ACC112 (cell line): ENCODE results near the gene FOXG1.

Source experiments
- H2AFZ ChIP-seq: fragments of 200-600 bp; sonication (generic); one replicate; pipeline ENCODE4 v1.6.0; 2017; ENCODE audit warnings: antibody characterized with exemption, low read length; ENCODE audit not compliant: unreplicated experiment
- H3K27ac ChIP-seq: fragments of 200-600 bp; sonication (generic); 2 replicates; pipeline ENCODE4 v1.5.1; 2014; ENCODE audit warnings: low read depth, mild to moderate bottlenecking, antibody characterized with exemption, low read length, moderate library complexity
- H3K27me3 ChIP-seq: fragments of 200-600 bp; sonication (generic); 2 replicates; pipeline ENCODE4 v1.6.1; 2014; ENCODE audit warnings: mild to moderate bottlenecking, antibody characterized with exemption, low read length, moderate library complexity, mixed read lengths; ENCODE audit not compliant: insufficient read depth
- H3K36me3 ChIP-seq: fragments of 200-600 bp; sonication (generic); 2 replicates; pipeline ENCODE4 v1.6.1; 2016; ENCODE audit warnings: mild to moderate bottlenecking, antibody characterized with exemption, low read length, moderate library complexity, mixed read lengths; ENCODE audit not compliant: insufficient read depth
- H3K4me1 ChIP-seq: fragments of 200-600 bp; sonication (generic); one replicate; pipeline ENCODE4 v1.6.1; 2016; ENCODE audit warnings: low read length, mixed read lengths; ENCODE audit not compliant: insufficient read depth, unreplicated experiment, control insufficient read depth
- H3K4me3 ChIP-seq: fragments of 200-600 bp; sonication (generic); 2 replicates; pipeline ENCODE4 v1.5.1; 2014; ENCODE audit warnings: mild to moderate bottlenecking, low read depth, low read length
- H3K79me2 ChIP-seq: fragments of 200-600 bp; sonication (generic); one replicate; pipeline ENCODE4 v1.6.0; 2016; ENCODE audit warnings: low read length; ENCODE audit not compliant: control insufficient read depth, unreplicated experiment, insufficient read depth

FOXG1 gene

DNA sequence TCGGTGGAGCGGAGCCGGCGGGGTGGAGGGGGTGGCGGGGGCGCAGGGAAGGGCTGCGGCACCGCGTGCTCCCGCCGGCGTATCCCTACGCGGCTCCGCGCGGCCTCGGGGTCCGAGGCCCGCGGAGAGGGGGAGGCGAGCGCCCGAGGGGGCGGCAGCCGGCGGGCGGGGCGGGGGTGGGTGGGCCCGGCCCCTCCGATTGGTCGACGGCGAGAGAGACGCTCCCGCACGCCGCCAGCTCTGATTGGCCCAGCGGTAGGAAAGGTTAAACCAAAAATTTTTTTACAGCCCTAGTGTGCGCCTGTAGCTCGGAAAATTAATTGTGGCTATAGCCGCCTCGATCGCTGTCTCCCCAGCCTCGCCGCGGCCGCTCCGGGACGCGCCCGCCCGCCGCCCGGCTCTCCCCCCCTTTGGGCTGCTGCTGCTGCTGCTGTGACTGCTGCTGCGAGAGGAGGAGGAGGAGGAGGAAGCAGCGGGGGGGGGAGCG is at the start of gene FOXG1:
Gene FOXG1 (plus strand): TSS at position 319 of the 487 bp plus-strand sequence. CDS start 493 bp downstream, outside the sequence.
- Histone ChIP-seq H2AFZ (peak within 1 kb of the TSS; percentile 55), H3K79me2 (no peaks in the 10 kb centered on the region), H3K4me3 (peak within 1 kb of the TSS; percentile 71), H3K27ac (no peak within 1 kb of the TSS), H3K4me1 (no peaks in the 10 kb centered on the region), H3K36me3 (no peaks in the 10 kb centered on the region), H3K27me3 (peaks cover 93% of the 10 kb centered on the region)

DNA sequence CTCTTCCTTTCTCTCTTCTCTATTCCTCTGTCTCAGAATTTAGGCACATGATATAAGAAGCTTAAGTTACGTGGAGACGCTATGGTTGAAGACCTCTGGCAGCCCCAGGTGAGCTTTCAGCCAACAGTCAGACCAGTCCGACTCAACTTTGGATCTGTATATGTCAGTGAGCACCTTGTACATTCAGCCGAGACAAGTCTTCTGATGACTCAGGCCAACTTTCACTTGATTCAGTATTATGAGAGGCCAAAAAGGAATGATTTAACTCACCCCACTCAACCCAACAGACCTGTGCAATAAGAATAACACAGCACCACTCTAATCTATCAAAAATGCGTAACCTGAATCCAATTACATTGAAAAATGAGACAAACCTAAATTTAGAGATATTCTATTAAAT is 47.5 kb upstream of the FOXG1 start:
- Histone ChIP-seq H3K36me3 (no peaks in the 10 kb centered on the region), H3K27ac (no peak overlapping the region), H3K79me2 (no peaks in the 10 kb centered on the region), H3K4me3 (no peak overlapping the region), H3K4me1 (no peaks in the 10 kb centered on the region), H2AFZ (no peak overlapping the region), H3K27me3 (no peaks in the 10 kb centered on the region)

DNA sequence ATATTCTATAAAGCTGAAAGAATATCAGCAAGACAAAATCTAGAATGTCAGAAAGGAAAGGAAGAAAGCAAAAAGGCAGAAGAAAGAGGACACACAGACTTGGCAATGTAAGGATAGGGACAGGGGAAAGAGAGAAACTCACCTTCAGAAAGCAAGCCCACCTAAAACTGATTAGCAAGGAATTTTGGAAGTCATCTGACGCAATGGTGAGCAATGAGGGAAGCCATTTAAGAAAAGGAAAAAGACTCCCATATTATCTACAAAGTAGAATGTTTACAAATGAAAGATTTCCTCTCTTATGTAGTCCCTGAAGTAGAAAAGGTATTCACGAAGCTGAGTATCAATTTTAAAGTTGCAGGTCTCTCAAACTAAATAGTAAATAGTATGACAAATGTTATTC is 35.2 kb upstream of the FOXG1 start:
- Histone ChIP-seq H3K4me1 (no peaks in the 10 kb centered on the region), H3K79me2 (no peaks in the 10 kb centered on the region), H3K27me3 (no peaks in the 10 kb centered on the region), H2AFZ (no peak overlapping the region), H3K36me3 (no peaks in the 10 kb centered on the region), H3K27ac (no peak overlapping the region), H3K4me3 (no peak overlapping the region)

DNA sequence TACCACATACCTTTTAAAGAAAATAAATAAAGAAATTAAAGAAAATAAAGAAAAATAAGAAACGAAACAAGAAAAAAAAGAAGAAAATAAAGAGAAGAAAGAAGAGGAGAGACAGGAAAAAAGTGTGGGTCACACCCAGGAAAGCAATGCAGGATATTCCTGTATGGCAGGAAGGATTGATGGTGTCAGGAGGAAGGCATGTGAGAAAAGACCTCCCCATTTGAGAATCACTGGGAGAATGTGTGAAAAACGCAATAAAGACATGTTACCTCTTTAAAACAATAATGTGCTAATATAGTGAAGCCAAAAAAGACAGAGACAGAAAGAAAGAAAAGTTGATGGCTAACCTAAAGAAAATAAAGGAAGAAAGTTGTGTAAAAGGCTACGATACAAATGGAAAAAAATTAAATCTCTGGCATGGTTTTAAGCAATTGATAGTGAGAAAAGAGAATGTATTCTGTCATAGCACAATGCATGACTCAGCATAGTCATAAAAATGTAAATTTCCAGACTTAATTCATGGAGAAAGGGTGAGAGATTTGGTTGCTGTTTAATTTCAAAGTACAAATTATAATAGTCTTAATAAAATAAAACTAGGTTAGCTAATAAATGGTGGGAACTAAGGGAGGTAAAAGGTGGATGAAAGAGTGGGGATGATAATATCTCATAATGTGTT is 24.3 kb upstream of the FOXG1 start:
- no peaks in the 10 kb centered on the region for H3K27me3 ChIP-seq
- no peaks in the 10 kb centered on the region for H3K79me2 ChIP-seq
- peaks cover 4% of the 10 kb centered on the region for H3K4me1 ChIP-seq
- H2AFZ ChIP-seq, result peak overlapping the region; percentile 56
- no peak overlapping the region for H3K27ac ChIP-seq
- H3K36me3 ChIP-seq, result no peaks in the 10 kb centered on the region
- no peak overlapping the region for H3K4me3 ChIP-seq

DNA sequence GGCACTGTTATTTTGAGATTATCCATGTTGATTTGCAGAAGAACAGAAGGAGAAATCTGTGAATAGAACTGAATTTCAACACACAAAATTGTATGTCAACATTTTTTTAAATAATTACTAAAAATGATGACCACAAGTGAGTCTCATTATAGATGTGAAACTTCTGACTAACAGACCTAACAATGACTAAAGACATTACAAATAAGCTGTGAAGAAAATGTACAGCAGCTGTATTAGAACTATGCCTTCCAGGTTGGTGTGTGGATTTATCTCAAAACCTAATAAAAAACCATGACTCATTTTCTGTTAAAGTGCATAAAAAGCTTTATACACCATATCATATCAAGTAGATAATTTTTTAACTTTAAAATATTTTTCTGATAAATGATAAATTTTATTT is 22.5 kb upstream of the FOXG1 start:
- H2AFZ ChIP-seq, result no peak overlapping the region
- H3K79me2 ChIP-seq, result no peaks in the 10 kb centered on the region

DNA sequence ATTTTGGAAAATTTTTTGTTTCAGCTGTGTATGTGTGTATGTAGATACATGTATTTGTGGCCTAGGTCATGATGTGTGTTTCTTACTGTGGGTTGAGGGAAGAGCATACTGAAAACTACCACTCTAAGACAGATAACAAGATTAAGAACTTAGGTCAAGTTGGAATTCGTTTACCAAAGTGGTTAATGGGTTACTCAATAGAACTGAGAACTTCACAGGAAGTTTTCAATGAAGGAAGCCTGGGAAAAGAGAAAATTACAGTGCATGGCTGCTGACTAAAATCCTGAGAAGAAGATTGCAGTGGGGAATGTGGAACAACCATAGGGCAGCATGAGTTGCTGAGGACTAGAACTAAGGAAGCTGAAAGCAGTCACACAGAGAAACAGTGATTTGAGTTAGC is 21.4 kb upstream of the FOXG1 start:
- Histone ChIP-seq H3K27me3 (no peaks in the 10 kb centered on the region), H3K27ac (no peak overlapping the region), H2AFZ (no peak overlapping the region)

More for the DNA sequence above, 22.5 kb upstream of the FOXG1 start:
- Histone ChIP-seq H3K36me3 (no peaks in the 10 kb centered on the region), H3K27ac (no peak overlapping the region), H3K27me3 (no peaks in the 10 kb centered on the region), H3K4me3 (no peak overlapping the region), H3K4me1 (peaks cover 4% of the 10 kb centered on the region)

DNA sequence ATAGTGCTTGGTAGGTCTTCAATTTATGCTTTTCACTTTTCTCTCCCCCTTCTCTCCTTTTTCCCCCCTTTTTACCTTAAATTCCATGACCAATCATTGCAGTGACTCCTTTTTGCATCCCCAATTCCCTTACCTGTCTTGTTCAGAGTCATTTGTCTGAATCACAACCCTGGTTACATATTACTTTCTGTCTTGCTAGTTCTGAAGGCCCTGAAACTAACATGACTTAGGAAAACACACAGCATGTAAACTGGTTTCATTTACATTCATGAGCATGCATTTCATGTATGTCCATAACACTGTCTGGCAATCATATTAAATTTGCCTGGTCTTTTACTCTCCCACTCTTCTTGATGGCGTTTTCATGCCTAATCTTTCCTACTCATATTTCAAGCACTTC is 20.3 kb upstream of the FOXG1 start:
- Histone ChIP-seq H3K36me3 (no peaks in the 10 kb centered on the region), H3K79me2 (no peaks in the 10 kb centered on the region), H3K4me3 (no peak overlapping the region), H3K4me1 (peaks cover 4% of the 10 kb centered on the region), H3K27me3 (no peaks in the 10 kb centered on the region), H3K27ac (no peak overlapping the region), H2AFZ (no peak overlapping the region)

More for the DNA sequence above, 21.4 kb upstream of the FOXG1 start:
- no peaks in the 10 kb centered on the region for H3K36me3 ChIP-seq
- no peaks in the 10 kb centered on the region for H3K79me2 ChIP-seq
- no peak overlapping the region for H3K4me3 ChIP-seq
- H3K4me1 ChIP-seq, result peaks cover 4% of the 10 kb centered on the region

DNA sequence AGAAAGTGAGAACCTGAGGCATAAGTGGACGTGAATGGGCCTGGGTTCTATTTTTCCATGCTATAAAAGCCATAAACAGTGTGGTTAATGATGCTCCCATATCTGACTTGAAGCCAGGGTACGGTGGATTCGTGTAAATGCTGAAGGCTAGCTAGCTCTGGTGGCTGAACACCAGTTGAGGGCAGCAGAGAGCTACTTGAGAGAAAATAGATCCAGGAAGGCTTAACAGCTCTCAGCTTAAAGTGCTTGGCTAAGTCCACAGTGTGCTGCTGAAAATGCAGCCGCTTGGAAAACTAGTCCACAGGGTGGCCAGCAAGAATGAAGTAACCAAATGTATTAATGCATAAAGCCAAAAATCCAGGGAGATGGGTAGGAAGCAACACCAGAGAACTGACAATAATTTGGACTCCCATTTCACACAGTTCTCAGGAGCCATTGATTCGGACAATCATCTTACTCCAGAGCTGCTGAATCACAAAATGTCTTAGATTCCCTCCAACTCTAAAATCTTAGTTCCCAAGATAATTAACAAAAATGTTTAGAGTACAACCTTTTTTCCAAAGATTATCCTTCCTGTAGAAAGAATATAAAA is 15.0 kb upstream of the FOXG1 start:
- no peaks in the 10 kb centered on the region for H3K36me3 ChIP-seq
- peak overlapping the region; percentile 100 for H2AFZ ChIP-seq

DNA sequence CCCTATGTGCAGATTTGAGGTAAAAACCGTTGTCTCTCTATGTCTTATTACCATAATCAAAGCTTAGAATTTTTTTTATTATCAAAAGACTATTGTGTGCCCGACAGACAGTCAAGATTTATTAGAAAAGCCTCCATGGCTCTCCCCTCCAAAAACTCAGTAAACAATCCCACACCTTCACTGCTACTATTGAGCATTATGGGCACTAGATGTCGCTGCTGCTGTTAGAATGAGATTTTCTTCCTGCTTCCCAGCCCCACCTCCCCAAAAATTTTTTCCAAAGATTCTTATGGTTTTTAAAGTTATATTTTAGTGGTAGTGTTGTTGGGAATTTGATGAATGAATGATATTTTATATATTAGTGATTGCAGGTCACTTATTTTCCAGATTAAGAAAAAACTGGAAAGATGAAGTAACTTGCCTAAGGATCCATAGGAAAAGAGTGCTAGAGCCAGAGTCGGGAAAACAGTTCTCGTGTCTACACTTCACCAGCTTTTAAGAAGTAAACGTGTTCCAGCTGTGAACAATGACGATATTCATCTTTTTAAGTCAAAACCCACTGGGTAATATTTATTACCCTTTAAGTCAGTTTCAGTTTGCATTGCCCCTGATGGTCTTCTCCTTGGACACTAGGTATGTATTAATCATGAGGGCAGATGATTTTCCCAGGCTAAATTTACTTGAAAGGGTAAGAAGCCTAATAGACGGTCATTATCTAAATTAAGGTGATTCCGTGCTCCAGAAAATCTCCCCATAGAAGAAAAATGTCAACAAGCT is 12.2 kb upstream of the FOXG1 start:
- Histone ChIP-seq H2AFZ (no peak overlapping the region), H3K36me3 (no peaks in the 10 kb centered on the region), H3K27ac (no peak overlapping the region), H3K4me1 (peaks cover 7% of the 10 kb centered on the region), H3K27me3 (peaks cover 55% of the 10 kb centered on the region), H3K4me3 (peak overlapping the region; percentile 21; the same call in 1 of the 2 replicates), H3K79me2 (no peaks in the 10 kb centered on the region)

More for the DNA sequence above, 15.0 kb upstream of the FOXG1 start:
- H3K27ac ChIP-seq, result no peak overlapping the region
- H3K27me3 ChIP-seq, result peaks cover 27% of the 10 kb centered on the region
- peak overlapping the region; percentile 35; the same call in 1 of the 2 replicates for H3K4me3 ChIP-seq
- no peaks in the 10 kb centered on the region for H3K79me2 ChIP-seq
- H3K4me1 ChIP-seq, result peaks cover 7% of the 10 kb centered on the region

DNA sequence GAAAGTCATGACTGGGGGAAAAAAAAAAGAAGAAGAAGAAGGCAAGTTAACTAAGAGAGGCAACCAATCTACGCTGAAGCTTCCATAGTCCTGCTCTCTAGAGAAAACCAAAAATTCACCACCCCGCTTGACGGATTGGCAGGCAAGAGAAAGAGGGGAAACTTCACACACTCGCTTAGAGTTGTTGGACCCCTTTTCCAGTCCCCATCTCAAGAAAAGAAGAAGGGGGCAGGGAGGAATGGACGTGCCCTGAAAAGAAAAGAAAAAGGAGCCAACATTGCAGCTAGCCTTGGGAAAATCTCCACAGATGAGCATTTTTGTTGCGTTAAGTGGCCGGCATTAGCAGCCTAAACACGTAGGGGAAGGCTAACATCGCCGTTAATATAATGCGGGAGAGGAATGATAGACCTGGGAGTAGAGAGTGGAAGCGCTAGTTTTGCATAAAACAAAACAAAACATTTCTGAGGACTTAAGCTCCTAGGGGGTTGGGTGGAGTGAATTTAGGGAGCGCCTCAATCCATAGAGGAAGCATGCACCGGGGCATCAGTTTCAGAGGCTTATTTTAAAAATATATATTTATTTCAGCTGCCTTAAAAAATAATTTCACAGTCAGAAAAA is 11.3 kb upstream of the FOXG1 start:
- no peaks in the 10 kb centered on the region for H3K36me3 ChIP-seq
- peaks cover 7% of the 10 kb centered on the region for H3K4me1 ChIP-seq
- peak overlapping the region; percentile 35 for H3K4me3 ChIP-seq
- no peak overlapping the region for H3K27ac ChIP-seq
- no peaks in the 10 kb centered on the region for H3K79me2 ChIP-seq
- H2AFZ ChIP-seq, result no peak overlapping the region
- H3K27me3 ChIP-seq, result peaks cover 64% of the 10 kb centered on the region
